ENCODE data around the gene PSMB7. TPM values are rescaled to one million over a fixed set of nuclear protein-coding genes. Genes with fewer than 3 reads are reported as not detected.

PSMB7 gene
- total and polyA plus RNA-seq, 2 of the 13 experiments (the other 11 are each of a cell fraction or from before 2014, with no cell fraction given), result 259 to 291 TPM

- TF ChIP-seq DMAP1 (CRISPR knock-in tag; IDR thresholded peaks at IDR 0.05), result peak; percentile 56; the same call in 1 of the 2 replicates
- TF ChIP-seq PCBP1 (IDR thresholded peaks at IDR 0.05; ENCODE audit: borderline replicate concordance, low read depth, low read length), result no peak
- peak; percentile 81 for TF ChIP-seq PHF5A (CRISPR knock-in tag; IDR thresholded peaks at IDR 0.05; ENCODE audit: low read depth, unreplicated experiment)
- TF ChIP-seq ZBTB25 (CRISPR knock-in tag; IDR thresholded peaks at IDR 0.05), result peak; percentile 88
- no peak for TF ChIP-seq HMGA1 (CRISPR knock-in tag; conservative IDR thresholded peaks at IDR 0.05)
- TF ChIP-seq PTBP1 (IDR thresholded peaks at IDR 0.05; ENCODE audit: low read depth, low read length, poor library complexity, severe bottlenecking), result no peak
- TF ChIP-seq WIZ (CRISPR knock-in tag; IDR thresholded peaks at IDR 0.05), result no peak
- no peak for TF ChIP-seq AGO2 (optimal IDR thresholded peaks at IDR 0.05; ENCODE audit: low read depth, low read length)
- peak; percentile 56; the same call in 1 of the 2 replicates for TF ChIP-seq ETV5 (CRISPR knock-in tag; IDR thresholded peaks at IDR 0.05; ENCODE audit: borderline replicate concordance)
- TF ChIP-seq ZNF142 (CRISPR knock-in tag; IDR thresholded peaks at IDR 0.05), result no peak
- no peak for TF ChIP-seq SUZ12 (IDR thresholded peaks at IDR 0.05; ENCODE audit: low read depth, low read length)
- TF ChIP-seq ZNF274 (CRISPR knock-in tag; IDR thresholded peaks at IDR 0.05), result no peak
- TF ChIP-seq NR2C2 (CRISPR knock-in tag; IDR thresholded peaks at IDR 0.05; ENCODE audit: borderline replicate concordance), result peak; percentile 95
- TF ChIP-seq ZNF629 (CRISPR knock-in tag; conservative IDR thresholded peaks at IDR 0.05), result 0 out of 2 replicates have a peak, but pooled peaks have one; percentile 18
- no peak for TF ChIP-seq RNF2 (conservative IDR thresholded peaks at IDR 0.05; ENCODE audit: low read depth)
- TF ChIP-seq FLYWCH1 (CRISPR knock-in tag; IDR thresholded peaks at IDR 0.05), result no peak
- TF ChIP-seq ZNF362 (CRISPR knock-in tag; IDR thresholded peaks at IDR 0.05; ENCODE audit: borderline replicate concordance), result no peak
- TF ChIP-seq SRF (IDR thresholded peaks at IDR 0.05; ENCODE audit: low read depth, low read length), result no peak
- TF ChIP-seq GZF1 (CRISPR knock-in tag; IDR thresholded peaks at IDR 0.05), result no peak
- no peak for TF ChIP-seq PLSCR1 (CRISPR knock-in tag; IDR thresholded peaks at IDR 0.05; ENCODE audit: borderline replicate concordance)
- peak; percentile 78 for TF ChIP-seq ARID3A (IDR thresholded peaks at IDR 0.05; ENCODE audit: low read depth, low read length)
Observed at GRCh38 chr9:124386201-124386600, 29.0 kb downstream of the PSMB7 start (continued).
